HG03045 (cell line): ENCODE data around the gene YIPF2.
"Not testable (repeated sequence)": the region's sequence is repeated elsewhere in the genome, so short reads cannot be mapped to it uniquely, and the experiment has no call there.

Experiments used
- ATAC-seq: cut with Tn5 transposase; IDR thresholded peaks from one replicate; pipeline ENCODE4 v1.9.1; 2021; ENCODE audit warnings: mild to moderate bottlenecking, moderate library complexity; ENCODE audit not compliant: unreplicated experiment

Gene YIPF2

GRCh38 chr19:10941649-10942048 is 13.2 kb upstream of the YIPF2 start:
- ATAC-seq: not testable (repeated sequence)

- no peak for ATAC-seq
These were observed 8.2 kb upstream of the YIPF2 start for GRCh38 chr19:10936661-10937084.

DNA sequence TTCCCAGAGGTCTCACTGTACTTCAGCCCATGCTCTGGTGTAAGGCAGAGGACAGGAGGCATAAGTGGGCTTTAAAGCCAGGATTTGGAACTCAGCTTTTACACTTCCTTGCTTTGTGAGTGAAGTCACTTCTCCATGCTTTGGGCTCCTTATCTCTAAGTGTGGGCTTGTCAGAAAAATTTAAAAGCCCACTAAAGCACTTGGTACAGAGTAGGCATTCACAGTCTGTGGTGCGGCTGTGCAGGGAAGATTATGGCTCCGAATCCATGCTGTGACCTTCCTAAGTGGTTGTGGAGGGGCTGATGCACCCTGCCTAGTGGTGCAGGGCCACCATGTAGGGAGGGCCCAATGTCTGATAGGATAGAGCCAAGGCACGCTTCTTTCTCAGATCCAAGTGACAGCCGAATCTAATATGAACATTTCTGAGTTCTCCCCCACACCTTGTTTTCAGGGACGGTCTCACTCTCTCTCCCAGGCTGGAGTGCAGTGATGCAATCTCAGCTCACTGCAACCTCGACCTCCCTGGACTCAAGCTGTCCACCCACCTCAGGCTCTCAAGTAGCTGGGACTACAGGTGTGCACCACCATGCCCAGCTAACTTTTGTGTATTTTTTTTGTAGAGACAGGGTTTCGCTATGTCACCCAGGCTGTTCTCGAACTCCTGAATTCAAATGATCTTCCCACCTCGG is 7.1 kb upstream of the YIPF2 start:
- no peak for ATAC-seq

- no peak for ATAC-seq
These were observed 959 bp upstream of the YIPF2 start for GRCh38 chr19:10929402-10929794.

GRCh38 chr19:10927730-10928562 is 493 bp downstream of the YIPF2 start:
- peak; percentile 3 for ATAC-seq

DNA sequence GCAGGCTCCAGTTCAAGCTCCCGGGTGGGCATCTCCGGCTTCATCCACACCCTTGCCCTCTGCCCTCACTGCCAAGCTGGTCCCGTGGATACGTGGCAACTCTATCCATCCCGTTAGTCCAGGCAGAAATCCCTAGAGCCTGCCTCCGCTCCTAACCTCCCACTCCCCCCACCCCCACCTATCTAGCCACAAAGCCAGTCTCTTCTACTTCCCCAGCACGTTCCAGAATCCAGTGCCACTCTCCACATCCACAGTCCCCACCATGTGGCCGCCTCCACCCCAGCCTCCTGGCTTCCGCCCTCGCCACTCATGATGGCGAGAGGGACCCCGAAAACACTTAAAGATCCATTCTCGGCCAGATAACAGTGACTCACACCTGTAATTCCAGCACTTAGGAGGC is 3.8 kb downstream of the YIPF2 start:
- no peak for ATAC-seq

GRCh38 chr19:10923260-10924112 is 5.0 kb downstream of the YIPF2 start:
- ATAC-seq: no peak

GRCh38 chr19:10922638-10923014 is 5.8 kb downstream of the YIPF2 start:
- ATAC-seq: no peak

GRCh38 chr19:10921910-10922637 is 6.4 kb downstream of the YIPF2 start:
- ATAC-seq: no peak

- ATAC-seq: no peak
These were observed 7.1 kb downstream of the YIPF2 start for GRCh38 chr19:10921199-10921909.

GRCh38 chr19:10920781-10921180 is 7.7 kb downstream of the YIPF2 start:
- no peak for ATAC-seq

DNA sequence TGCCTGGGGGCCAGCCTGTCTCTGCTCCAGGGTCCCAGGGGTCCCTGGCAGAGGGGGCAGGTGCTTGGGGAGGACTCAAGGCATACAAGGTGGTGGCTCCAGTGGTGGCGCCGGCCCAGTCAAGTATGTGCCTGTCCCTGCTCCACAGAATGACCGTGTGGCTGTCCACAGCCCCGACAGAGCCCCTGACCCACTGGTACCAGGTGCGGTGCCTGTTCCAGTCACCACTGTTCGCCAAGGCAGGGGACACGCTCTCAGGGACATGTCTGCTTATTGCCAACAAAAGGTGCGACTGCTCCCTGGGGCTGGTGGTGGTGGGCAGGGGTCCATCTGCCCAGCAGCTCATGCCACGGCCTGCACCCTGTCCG is 8.2 kb downstream of the YIPF2 start:
- no peak for ATAC-seq

DNA sequence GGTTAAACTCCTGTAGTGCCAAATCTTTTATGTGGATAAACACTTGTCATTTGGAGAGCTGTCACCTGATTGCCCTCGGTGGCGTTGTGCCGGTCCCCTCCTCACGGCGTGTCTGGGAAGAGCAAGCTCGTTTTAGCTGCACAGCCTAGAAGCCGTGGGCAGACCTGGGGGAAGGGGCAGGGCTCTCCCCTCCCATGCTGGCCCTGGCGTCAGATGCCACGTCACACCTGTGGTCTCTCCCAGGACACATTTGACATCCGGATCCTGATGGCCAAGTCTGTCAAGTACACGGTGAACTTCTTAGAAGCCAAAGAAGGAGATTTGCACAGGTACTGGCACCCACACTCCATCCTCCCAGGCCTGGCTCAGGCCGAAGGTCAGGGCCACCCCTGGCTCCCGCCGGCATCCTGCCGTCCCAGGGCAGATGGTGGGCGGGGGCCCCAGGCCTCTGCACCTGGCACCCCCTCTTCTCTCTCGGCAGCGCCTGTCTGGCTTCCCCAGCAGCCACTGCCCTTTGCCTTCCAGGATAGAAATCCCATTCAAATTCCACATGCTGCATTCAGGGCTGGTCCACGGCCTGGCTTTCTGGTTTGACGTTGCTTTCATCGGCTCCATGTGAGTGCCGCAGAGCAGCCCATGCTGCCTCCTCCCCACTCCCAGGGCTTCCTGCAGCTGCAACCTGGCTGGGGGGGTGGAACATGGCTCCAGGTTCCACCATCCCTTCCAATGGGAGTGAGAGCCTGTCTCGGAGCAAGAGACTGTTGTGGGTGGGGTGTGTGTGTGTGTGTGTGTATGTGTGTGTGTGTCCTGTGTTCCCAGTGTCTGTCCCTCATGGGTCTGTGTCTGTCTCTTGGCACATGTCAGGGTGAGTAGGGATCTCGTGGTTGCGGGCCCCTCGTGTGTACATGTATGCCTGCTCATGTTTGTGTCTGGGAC is 8.8 kb downstream of the YIPF2 start:
- ATAC-seq: no peak

DNA sequence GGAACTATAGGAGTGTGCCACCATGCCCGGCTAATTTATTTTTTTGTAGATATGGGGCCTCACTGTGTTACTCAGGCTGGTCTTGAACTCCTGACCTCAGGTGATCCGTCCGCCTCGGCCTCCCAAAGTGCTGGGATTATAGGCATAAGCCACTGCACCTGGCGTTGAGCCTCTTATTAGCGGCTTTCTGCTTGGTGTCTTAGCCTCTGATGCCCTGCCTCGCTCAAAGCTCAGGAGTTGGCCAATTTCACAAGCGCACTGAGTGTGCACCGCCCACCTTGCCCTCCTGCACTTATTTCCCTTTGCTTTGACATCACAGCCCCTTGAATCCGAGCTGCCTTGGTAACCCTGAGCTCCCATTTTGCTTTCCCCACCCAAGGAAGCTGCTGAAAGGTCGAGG is 10.1 kb downstream of the YIPF2 start:
- ATAC-seq: no peak

GRCh38 chr19:10916602-10917001 is 11.8 kb downstream of the YIPF2 start:
- ATAC-seq: no peak

GRCh38 chr19:10915130-10916091 is 13.0 kb downstream of the YIPF2 start:
- no peak for ATAC-seq

DNA sequence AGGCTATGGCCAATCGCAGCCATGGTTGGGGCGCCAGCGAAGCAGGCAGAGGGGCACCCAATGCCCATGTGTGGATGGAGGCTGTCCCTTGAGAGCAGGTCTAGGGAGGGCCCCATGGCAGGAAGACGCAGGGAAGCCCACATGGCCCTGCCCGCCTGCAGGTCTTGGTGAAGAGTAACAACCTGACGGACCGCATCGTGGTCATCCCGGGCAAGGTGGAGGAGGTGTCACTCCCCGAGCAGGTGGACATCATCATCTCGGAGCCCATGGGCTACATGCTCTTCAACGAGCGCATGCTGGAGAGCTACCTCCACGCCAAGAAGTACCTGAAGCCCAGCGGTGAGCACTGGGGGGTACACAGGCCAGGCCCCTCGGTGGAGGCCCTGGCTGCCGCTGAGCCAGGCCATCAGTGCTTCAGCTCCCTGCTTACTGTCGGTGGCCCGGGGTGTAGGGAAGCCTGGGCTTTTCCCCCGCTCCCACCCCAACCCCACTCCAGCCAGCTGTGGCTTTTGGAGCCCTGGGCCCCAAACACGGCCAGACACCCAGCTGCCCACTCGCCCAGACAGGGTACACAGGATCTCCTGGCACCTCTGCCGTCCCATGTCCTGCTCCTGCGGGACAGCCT is 14.6 kb downstream of the YIPF2 start:
- ATAC-seq: no peak

DNA sequence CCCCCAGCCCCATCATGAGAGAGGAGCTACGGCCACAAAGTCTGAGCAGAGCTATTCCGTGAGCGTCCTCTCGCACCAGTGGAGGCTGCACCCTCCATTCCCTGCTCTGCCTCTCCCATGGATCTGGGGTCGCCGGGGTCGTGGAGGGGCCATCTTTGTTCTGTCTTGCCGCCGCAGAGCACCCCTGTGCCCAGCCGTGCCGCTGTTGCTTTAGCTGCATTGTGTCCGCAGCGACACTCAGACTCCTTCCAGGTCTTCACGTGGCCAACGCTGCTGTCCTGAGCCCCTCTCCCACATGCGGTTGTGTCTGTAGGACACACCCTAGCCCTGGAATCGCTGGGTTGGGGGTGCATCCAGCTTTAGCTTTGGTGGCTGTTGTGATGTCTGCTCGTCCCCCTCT is 15.8 kb downstream of the YIPF2 start:
- no peak for ATAC-seq
